Effector CD8-positive, alpha-beta T cell (primary cell): Measurements from ENCODE around the gene XRN2.

Experiments
- DNase-seq: peaks from one replicate; lab custom pipeline; 2025; lab: John Stamatoyannopoulos, UW
- total RNA-seq, 4 experiments: gene quantifications; one replicate each; lab custom pipeline; 2026; lab: John Stamatoyannopoulos, UW

The XRN2 gene, protein sequence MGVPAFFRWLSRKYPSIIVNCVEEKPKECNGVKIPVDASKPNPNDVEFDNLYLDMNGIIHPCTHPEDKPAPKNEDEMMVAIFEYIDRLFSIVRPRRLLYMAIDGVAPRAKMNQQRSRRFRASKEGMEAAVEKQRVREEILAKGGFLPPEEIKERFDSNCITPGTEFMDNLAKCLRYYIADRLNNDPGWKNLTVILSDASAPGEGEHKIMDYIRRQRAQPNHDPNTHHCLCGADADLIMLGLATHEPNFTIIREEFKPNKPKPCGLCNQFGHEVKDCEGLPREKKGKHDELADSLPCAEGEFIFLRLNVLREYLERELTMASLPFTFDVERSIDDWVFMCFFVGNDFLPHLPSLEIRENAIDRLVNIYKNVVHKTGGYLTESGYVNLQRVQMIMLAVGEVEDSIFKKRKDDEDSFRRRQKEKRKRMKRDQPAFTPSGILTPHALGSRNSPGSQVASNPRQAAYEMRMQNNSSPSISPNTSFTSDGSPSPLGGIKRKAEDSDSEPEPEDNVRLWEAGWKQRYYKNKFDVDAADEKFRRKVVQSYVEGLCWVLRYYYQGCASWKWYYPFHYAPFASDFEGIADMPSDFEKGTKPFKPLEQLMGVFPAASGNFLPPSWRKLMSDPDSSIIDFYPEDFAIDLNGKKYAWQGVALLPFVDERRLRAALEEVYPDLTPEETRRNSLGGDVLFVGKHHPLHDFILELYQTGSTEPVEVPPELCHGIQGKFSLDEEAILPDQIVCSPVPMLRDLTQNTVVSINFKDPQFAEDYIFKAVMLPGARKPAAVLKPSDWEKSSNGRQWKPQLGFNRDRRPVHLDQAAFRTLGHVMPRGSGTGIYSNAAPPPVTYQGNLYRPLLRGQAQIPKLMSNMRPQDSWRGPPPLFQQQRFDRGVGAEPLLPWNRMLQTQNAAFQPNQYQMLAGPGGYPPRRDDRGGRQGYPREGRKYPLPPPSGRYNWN
- 159 to 226 (median 175) reads per million in 4 experiments for total RNA-seq

DNA sequence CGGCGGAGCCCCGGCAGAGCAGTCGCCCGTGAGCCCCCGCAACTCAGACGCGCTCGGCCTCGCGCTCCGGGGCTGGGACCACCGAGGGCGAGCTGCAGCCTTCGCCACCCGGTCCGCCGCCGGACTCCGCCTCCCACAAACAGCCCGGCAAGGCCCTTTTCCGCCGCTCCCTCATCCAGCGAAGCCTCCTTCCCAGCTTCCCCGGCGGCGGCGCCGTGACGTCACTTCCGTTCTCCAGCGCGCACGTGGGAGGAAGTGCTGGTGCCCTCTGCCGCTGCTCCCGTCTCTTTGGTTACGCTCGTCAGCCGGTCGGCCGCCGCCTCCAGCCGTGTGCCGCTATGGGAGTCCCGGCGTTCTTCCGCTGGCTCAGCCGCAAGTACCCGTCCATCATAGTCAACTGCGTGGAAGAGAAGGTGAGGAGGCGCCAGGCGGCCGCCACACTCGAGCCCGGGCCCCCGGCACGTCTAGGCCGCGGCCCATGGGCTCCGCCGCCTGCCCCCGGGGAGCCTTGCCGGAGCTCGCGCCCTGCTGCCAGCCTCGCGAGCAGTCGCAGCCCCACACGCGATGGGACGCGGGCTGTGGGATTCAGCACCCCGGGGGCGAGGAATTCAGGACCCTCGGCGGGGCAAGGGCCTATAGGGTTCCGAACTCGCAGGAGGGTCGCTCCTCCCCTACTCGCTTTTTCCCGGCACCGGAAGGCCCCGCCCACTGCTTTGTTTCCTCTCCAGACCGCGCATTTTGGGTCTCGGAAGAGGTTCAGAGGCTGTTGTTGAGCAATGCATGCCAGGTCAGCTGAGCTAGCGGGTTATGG, at the start of gene XRN2:
XRN2 (plus strand) TSS at position 271 of the 811 bp plus-strand sequence; CDS start at position 339, 68 bp downstream.
- DNase-seq, result peak; percentile 89

DNA sequence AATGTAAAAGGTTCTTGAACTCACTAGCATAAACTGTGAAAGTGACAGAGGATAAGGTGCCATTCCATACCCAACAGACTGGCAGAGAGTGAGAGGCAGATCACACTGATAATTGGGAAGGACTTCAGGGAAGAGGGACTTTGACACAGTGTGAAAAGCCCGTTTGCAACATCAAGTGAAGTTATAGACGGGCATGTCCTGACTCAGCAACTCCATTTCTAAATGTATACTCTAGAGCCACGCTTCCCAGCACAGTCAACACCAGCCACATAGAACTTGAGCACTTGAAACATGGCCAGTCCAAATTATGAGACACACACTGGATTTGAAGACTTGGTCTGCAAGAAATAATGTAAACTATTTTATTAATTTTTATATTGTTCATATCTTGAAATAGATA, 45.9 kb upstream of the XRN2 start:
- DNase-seq, result no peak

DNA sequence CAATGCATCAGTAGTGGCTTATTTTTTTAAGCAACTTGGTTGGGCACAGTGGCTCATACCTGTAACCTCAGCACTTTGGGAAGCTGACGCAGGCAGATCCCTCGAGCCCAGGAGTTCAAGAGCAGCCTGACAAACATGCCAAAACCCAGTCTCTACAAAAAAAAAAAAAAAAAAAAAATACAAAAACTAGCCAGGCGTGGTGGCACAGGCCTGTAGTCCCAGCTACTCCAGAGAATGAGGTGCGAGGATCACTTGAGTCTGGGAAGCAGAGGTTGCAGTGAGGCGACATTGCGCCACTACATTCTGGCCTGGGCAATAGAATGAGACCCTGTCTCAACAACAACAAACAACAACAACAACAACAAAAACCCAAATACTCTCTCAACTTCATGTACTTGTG, 44.7 kb upstream of the XRN2 start:
- no peak for DNase-seq

DNA sequence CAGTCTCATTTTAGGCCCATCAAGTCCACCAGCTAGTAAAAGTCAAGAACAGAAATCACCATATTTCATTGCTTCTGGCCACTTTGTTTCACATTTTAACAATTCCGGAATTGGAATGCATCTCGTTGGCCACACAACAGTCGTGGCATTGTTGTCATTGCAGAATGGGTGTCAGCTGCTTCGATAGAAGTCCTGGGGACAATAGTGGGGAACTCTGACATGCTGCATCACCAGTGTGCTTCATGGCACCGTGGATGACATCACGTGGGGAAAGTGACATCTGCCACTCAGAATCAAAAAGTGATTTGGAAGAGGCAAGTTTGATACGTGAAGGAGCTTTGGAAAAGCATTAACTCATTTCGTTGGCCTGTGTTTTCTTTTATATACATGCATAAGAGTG, 43.8 kb upstream of the XRN2 start:
- DNase-seq, result no peak

DNA sequence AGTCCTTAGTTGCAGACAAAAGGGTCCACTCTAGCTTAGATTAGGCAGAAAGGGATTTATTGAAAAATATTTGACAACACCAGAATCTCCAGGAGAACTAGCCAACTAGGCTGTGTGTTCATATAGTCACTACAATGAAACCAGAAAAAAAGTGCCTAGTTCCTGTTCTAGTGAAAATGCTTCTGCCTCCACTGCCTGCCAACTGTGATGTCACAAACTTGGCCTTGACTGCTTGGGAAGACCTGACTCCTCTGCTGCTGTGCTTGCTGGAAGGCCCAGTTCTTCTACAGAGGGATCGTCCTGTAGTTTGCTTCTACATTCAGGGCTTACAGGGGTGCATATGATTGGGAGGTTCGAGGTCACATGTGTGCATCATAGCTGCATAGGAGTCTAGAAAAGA, 40.3 kb upstream of the XRN2 start:
- DNase-seq, result no peak

DNA sequence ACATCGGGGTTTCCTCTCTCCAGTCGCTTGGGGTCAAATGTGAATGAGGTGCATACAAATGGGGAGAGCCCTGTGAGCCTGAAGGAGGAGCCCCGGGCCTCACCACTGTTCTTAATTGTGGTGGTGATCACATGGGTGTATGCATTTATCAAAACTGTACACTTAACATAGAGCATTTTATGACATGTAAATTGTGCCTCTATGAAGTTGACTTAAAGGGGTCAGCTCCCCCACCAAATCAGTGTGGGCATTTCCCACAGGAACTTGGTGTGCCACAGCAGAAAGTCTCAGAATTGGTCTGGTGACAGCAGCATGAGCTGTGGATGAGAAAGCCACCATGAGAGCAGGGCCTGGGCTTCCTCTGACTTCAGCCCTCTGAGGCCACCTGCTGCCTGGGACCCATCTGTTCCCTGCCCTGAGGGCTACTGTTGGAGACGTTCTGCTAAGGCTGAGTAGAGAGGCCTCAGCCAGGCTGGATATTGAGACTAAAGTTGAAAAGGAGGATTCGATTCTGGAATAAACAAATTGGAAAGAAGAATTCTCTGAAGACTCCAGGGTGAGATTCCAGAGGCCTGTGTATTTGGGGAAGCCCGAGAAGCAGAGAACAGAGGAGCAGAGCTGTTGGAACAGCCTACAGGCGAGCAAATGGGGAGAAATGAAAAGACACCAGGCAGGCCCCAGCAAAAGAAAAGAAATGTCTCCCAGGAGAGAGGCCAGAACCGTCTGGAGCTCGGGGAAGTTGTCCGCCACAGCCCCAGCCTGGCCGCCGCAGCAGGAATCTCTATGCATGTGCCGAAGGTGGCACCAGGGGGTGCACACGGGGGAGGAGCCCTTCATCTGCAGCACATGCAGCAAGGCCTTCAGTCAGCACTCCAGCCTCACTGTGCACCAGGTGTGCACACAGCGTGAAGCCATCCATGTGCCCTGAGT, 37.6 kb upstream of the XRN2 start:
- DNase-seq, result no peak

DNA sequence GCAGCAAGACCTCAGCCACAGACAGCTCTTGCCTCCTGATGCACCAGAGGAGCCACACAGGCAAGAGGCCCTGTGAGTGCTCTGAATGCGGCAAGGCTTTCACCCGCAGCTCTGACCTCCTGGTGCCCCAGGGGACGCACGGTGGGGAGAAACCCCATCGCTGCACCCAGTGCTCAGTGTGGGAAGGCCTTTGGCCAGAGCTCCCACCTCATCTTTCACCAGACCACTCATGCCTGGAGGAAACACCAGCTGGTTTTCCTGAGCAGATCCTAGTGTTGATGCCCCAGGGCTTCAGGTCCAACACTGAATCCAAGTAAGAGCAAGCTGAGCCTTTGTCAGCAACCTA, 37.0 kb upstream of the XRN2 start:
- DNase-seq, result no peak

DNA sequence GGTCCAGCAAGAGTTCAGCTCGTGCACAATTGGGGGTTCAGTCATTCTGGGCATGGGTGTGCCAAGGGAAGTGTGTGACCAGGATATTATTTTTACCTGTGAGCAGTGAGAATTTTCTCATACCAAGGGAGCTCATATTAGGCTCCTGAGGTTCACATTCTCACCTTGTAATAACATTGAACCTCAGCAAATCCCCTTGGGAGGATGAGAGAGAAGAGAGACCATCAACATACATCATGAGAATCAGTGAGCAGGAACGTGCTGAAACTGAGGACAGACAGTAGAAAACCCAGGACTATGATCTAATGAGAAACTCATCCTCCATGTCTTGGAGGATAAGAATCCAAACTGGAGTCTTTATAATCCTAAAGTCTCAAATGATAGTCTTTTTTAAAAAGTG, 33.4 kb upstream of the XRN2 start:
- no peak for DNase-seq

DNA sequence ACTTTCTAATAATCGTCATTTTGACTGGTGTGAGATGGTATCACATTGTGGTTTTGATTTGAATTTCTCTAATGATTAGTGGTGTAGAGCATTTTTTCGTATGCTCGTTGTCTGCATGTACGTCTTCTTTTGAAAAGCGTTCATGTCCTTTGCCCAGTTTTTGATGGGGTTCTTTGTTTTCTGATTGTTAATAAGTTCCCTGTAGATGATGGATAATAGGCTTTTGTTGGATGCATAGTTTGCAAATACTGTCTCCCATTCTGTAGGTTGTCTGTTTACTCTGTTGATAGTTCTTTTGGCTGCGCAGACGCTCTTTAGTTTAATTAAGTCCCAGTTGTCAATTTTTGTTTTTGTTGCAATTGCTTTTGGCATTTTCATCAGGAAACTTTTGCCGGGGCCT, 32.3 kb upstream of the XRN2 start:
- DNase-seq, result no peak

DNA sequence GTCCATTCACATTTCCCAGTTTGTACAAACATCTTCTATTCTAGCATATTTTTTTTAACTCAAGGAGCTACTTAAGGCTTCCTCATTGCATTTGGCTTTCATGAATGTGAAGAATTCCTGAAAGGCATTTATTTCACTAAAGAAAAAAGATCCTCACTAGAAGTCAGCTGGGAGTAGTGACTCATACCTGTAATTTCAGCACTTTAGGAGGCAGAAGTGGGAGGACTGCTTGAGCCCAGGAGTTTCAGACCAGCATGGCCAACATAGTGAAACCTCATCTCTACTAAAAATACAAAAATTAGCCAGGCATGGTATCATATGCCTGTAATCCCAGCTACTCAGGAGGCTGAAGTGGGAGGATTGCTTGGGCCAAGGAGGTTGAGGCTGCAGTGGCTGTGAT, 30.9 kb upstream of the XRN2 start:
- no peak for DNase-seq

DNA sequence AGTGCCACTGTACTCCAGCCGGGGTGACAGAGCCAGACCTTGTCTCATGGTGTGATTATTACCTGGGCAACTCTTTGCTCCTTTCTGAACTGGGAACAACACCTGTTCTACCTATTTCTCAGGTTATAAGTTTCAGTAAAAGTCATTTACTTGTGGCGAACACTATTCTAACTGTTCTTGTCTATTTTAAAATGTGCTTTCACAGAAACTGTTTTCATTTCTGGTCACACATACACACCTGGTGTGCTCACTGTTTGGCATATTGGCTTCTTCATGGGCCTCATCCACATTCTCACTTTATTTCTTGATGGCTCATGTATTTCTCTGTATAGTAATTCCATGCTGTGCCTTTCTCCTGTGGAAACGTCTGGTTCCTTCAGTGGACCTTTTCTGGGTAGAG, 30.5 kb upstream of the XRN2 start:
- DNase-seq, result no peak

DNA sequence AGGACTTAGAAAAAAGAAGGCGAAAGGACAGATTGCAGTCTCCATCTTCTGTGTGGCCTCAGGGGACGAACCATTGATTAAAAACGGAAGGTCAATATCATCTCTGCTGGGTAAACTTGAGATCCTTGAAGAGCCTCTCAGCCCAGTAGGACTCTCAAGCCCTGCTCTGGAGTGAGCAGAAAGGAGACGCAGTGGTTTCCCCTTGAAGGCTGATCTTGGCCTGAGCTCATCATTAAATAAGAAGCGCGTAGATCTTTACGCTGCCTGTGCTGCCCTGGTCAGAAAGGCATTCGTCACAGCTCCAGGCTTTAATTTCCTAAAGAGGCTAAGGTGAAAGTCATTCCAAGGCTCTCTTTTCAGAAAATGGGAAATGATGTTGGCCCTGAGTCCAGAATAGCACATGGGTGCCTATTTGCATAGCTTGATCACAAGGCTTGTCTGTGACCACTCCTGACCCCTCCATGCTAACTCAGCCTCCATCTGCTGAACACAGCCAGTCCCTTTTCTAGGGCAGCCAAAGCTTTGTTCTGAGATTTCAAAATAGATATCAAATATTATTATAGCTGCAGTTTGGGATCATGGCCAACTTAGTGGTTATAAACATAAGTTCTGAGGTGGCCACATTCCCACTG, 29.3 kb upstream of the XRN2 start:
- no peak for DNase-seq

DNA sequence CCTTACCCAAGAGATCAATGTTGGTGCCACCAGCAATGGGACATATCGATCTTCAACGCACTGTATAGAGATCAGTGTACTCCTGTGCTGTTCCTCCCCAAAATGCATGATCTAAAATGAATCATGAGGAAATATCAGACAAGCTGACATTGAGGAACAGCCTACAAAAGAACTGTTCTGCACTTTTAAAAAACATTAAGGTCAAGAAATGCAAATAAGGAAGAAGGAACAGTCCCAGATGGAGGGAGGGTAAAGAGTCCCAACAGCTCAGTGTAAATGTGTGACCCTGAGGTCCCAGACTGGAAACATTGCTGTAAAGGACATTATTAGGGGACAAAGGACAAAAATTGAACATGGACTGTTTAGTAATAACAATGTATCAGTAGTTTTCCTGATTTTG, 24.3 kb upstream of the XRN2 start:
- no peak for DNase-seq

DNA sequence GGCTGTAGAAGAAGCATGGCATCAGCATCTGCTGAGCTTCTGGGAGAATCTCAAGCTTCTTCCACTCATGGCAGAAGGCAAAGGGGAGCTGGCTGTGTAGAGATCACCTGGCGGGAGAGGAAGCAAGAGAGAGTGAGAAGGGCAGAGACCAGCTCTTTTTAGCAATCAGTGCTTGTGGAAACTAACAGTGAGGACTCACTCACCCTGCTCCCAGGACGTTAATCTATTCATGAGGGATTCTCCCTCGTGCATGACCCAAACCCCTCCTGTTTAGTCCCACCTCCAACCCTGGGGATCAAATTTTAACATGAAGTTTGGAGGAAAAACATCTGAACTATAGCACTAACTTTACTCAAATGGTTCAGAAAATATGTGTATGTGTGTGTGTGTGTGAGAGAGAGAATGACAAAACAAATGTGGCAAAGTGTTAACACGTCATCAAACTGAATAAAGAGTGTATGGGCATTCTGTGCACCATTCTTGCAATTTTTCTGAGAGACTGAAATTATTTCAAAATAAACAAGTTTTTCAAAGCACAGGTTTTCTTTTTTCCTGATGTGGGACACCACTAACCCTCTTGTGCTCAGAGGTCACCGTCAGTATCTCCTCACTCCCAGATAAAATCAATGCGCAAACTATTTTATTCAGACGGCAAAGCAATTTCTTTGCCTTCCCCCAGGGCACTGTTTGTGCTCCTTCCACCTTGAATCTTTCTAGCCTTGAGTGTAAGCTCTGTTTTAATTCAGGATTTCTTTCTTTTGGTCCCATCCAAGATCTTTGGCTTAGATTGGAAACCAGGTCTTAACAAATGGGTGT, 23.2 kb upstream of the XRN2 start:
- DNase-seq, result no peak

DNA sequence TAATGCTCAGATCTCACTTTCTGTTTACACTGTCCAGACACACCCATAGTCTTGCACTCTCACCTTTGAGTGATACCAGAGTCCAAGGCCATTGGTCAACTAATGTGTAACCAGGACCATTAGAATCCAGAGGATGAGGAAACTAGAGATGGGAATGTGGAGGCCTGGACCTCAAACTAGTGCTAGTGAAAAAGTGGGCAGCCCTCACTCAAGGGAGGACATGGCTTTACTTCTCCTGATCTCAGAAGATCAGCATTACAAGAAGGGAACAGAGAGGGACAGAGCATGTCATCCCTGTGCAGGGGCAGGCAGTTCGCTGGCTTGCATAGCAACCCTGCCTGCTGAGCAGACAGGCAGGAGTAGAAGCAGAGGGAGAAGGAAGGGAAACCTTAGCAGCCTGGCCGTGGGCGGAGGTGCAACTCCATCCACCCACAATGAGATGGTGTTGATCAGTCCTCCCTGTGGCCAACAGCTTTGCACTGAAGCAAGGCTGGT, 22.6 kb upstream of the XRN2 start:
- no peak for DNase-seq

DNA sequence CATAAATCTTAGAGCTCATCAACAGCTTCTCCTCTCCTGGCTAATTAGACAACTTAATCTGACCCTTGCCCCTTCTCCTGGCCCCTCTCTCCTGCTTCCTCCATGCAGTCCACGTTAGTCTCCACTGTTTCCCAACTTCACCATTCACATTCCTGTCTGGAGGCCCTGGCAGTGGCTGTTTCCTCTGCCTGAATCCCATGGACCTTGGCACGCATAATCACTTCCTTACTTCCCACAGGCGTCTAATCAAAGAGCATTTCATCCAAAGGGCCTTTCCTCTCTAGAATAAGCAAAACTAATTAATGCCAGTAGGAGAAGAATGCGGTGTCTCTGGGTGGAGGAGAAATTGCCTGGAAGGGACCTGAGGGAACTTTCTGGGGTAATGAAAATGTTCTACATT, 16.4 kb upstream of the XRN2 start:
- DNase-seq, result no peak

DNA sequence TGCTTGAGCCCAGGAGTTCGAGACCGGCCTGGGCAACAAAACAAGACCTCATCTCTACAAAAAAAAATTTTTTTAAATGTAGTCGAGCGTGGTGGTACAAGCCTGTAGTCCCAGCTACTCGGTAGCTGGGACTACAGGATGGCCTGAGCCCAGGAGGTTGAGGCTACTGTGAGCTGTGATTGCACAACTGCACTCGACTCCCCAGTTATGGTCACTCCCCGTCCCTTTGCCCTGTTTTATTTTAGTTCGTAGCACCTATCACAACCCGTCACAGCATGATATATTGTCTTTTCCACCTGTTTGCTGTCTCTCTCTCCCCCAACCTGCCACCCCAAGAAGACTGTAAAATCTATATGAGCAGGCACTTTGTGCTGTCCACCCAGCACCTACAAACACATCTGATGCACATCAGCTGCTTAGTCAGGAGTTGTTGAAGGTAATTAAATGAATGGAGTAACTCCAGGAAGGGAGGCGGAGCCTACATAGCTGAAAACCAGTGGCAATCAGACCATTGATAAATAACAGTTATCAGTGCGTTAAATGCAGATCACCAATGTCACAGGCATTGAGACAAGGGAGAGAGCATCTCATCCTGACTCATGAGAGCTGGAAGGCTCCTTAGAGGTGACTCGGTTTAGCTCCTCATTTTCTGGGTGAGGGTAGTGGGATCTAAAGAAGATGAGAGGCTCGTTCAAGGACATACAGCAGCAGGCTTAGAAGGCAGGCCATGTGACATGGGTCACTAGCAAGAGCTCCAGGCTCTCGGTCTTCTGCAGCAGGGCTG, 14.4 kb upstream of the XRN2 start:
- no peak for DNase-seq

DNA sequence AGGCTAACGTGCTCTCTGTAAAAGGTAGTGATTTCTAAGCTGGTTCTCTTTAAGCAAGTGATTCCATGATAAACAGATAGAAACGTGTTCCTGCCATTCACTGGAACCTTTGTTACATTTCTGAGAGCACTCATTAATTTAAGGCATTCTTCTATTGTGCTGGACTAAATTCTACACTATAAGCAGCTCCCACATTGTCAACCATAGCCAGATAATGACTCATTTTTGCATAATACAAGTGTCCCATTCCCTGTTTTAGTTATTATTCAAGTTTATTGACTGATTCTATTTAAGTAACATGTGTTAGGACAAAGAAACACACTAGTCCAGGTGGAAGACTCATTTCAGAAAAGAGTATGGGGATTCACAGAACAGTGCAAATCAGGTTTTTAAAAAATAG, 13.5 kb upstream of the XRN2 start:
- no peak for DNase-seq

DNA sequence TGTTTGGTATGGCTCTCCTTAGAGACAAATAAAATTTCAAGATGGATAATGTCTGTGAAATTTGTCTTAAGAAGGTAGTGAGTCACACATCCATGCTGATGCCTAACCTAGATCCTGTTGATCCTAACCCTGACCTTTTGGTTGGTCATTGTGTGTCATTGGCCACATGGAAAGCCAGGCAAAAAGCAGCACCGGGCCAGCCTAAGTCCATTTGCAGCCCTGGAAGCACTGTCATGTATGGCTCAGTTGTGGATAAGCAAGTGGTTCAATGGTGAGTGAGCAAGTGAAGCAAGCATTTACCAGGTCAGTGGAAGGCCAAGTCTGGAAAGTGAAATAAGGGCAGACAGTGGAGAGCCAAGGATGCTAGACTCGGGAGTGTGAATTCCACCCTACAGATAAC, 12.1 kb upstream of the XRN2 start:
- no peak for DNase-seq
